Progenitor cell of endocrine pancreas (in vitro differentiated cells): ENCODE data around the gene FN1. TPM values are rescaled to one million over a fixed set of nuclear protein-coding genes. Genes with fewer than 3 reads are reported as not detected.

ENCODE experiments used
- DNase-seq: peaks from one replicate; pipeline ENCODE4 v3.0.0; 2021; ENCODE audit warnings: low spot score; ENCODE audit not compliant: unreplicated experiment
- H3K27ac Mint-ChIP-seq: 2 replicates; pipeline ENCODE4 v1.8.0; 2021; ENCODE audit warnings: mild to moderate bottlenecking, moderate library complexity, mixed read lengths
- H3K27me3 Mint-ChIP-seq: 2 replicates; pipeline ENCODE4 v1.8.0; 2021; ENCODE audit warnings: mixed read lengths
- H3K36me3 Mint-ChIP-seq: 2 replicates; pipeline ENCODE4 v1.8.0; 2022; ENCODE audit warnings: mixed read lengths; ENCODE audit not compliant: insufficient read depth
- H3K4me1 Mint-ChIP-seq: 2 replicates; pipeline ENCODE4 v1.8.0; 2021; ENCODE audit warnings: low read depth, mixed read lengths
- H3K4me3 Mint-ChIP-seq: 2 replicates; pipeline ENCODE4 v1.8.0; 2021; ENCODE audit warnings: low read depth, mild to moderate bottlenecking, moderate library complexity, mixed read lengths
- H3K9me3 Mint-ChIP-seq: 2 replicates; pipeline ENCODE4 v1.8.0; 2021; ENCODE audit warnings: low read depth, mixed read lengths
- CTCF ChIP-seq: fragments of 200-600 bp; sonication (generic); IDR thresholded peaks from one replicate; pipeline ENCODE4 v1.5.0; 2021; ENCODE audit warnings: antibody characterized with exemption, mild to moderate bottlenecking; ENCODE audit not compliant: unreplicated experiment
- total RNA-seq: library from RNA; stranded (reverse); gene quantifications from 2 replicates; pipeline ENCODE4 v1.2.1, GENCODE V29; 2021

Gene FN1
- total RNA-seq, 1 donor from 2014 or later, result 2,744 TPM

GRCh38 chr2:215358891-215359575 is 76.8 kb downstream of the FN1 start:
- Mint-ChIP-seq H3K4me1 (peaks cover 18% of the 10 kb centered on the region), H3K27ac (peak overlapping the region; percentile 85), H3K4me3 (no peak overlapping the region), H3K27me3 (no peaks in the 10 kb centered on the region), H3K36me3 (peaks cover 39% of the 10 kb centered on the region), H3K9me3 (no peaks in the 10 kb centered on the region)
- no peak for DNase-seq
- TF ChIP-seq CTCF, result no peak

- no peak overlapping the region for H3K4me3 Mint-ChIP-seq
These were observed 77.5 kb downstream of the FN1 start for GRCh38 chr2:215358312-215358845.

GRCh38 chr2:215357660-215358059 is 78.2 kb downstream of the FN1 start:
- Mint-ChIP-seq H3K27me3 (no peaks in the 10 kb centered on the region), H3K4me1 (peaks cover 18% of the 10 kb centered on the region), H3K9me3 (no peaks in the 10 kb centered on the region), H3K27ac (no peak overlapping the region), H3K36me3 (peaks cover 33% of the 10 kb centered on the region), H3K4me3 (no peak overlapping the region)
- no peak for DNase-seq
- TF ChIP-seq CTCF, result no peak

More at GRCh38 chr2:215358312-215358845, 77.5 kb downstream of the FN1 start:
- no peak for DNase-seq
- H3K27me3 Mint-ChIP-seq, result no peaks in the 10 kb centered on the region
- no peak for TF ChIP-seq CTCF
- H3K36me3 Mint-ChIP-seq, result peaks cover 32% of the 10 kb centered on the region
- peaks cover 18% of the 10 kb centered on the region for H3K4me1 Mint-ChIP-seq
- H3K27ac Mint-ChIP-seq, result peak overlapping the region; percentile 8
- H3K9me3 Mint-ChIP-seq, result no peaks in the 10 kb centered on the region

- H3K36me3 Mint-ChIP-seq, result peaks cover 29% of the 10 kb centered on the region
- DNase-seq, result no peak
- no peaks in the 10 kb centered on the region for H3K27me3 Mint-ChIP-seq
- TF ChIP-seq CTCF, result no peak
- peaks cover 18% of the 10 kb centered on the region for H3K4me1 Mint-ChIP-seq
- H3K9me3 Mint-ChIP-seq, result no peaks in the 10 kb centered on the region
- H3K4me3 Mint-ChIP-seq, result no peak overlapping the region
- no peak overlapping the region for H3K27ac Mint-ChIP-seq
These were observed 78.9 kb downstream of the FN1 start for GRCh38 chr2:215356948-215357461.

GRCh38 chr2:215356334-215356947 is 79.4 kb downstream of the FN1 start:
- Mint-ChIP-seq H3K4me3 (no peak overlapping the region), H3K36me3 (peaks cover 31% of the 10 kb centered on the region), H3K27ac (no peak overlapping the region), H3K27me3 (no peaks in the 10 kb centered on the region), H3K9me3 (no peaks in the 10 kb centered on the region), H3K4me1 (peaks cover 18% of the 10 kb centered on the region)
- no peak for TF ChIP-seq CTCF
- no peak for DNase-seq
